ENCODE measurements around the gene SLC6A4.

GRCh38 chr17:30241051-30241450, 5.6 kb upstream of the SLC6A4 start:
- TF ChIP-seq EZH2phosphoT487 (IDR thresholded peaks at IDR 0.05; ENCODE audit: borderline replicate concordance, low read length) (no peak), CTCF (IDR thresholded peaks at IDR 0.05; ENCODE audit: low read depth, low read length, poor library complexity, severe bottlenecking) (no peak)
